Activated T-cell treated with anti-CD3 and anti-CD28 coated beads, Interleukin-2, amount 50 U/mL, for 72 hours (primary cell): ENCODE data around the gene FCGR3B. TPM values are rescaled to one million over a fixed set of nuclear protein-coding genes. Genes with fewer than 3 reads are reported as not detected.
"Not testable (repeated sequence)": the region's sequence is repeated elsewhere in the genome, so short reads cannot be mapped to it uniquely, and the experiment has no call there.

Experiments used
- ATAC-seq, 2 donors: fragments of 150-1000 bp; cut with Tn5 transposase; replicated peaks in 1 of 2; 2 replicates each; pipeline ENCODE4 v1.10.0; 2021; ENCODE audit warnings: moderate library complexity in 2 of 2, mild to moderate bottlenecking in 1 of 2
- DNase-seq, 2 donors: peaks; one replicate each; pipeline ENCODE4 v3.0.0; 2021 to 2022; ENCODE audit warnings: mixed read lengths in 1 of 2
- H3K27ac Mint-ChIP-seq: one replicate; pipeline ENCODE4 v1.8.0; 2022; ENCODE audit warnings: mild to moderate bottlenecking, moderate library complexity, mixed read lengths
- H3K27me3 Mint-ChIP-seq: one replicate; pipeline ENCODE4 v1.8.0; 2022; ENCODE audit warnings: low read depth, mixed read lengths
- H3K36me3 Mint-ChIP-seq, 2 donors: one replicate each; pipeline ENCODE4 v1.8.0; 2022; ENCODE audit warnings: mixed read lengths in 2 of 2, mild to moderate bottlenecking in 1 of 2; ENCODE audit not compliant: insufficient read depth in 2 of 2
- H3K4me1 Mint-ChIP-seq: one replicate; pipeline ENCODE4 v1.8.0; 2022; ENCODE audit warnings: low read depth, mixed read lengths
- H3K4me3 Mint-ChIP-seq, 2 donors: one replicate each; pipeline ENCODE4 v1.8.0; 2022; ENCODE audit warnings: mild to moderate bottlenecking in 2 of 2, mixed read lengths in 2 of 2, moderate library complexity in 2 of 2
- H3K9me3 Mint-ChIP-seq, 2 donors: one replicate each; pipeline ENCODE4 v1.8.0; 2022; ENCODE audit warnings: mixed read lengths in 2 of 2
- total RNA-seq, 2 donors: library from RNA; stranded (reverse); gene quantifications; one replicate each; pipeline ENCODE4 v1.2.3, GENCODE V29; 2022

The FCGR3B gene
- total RNA-seq, 2 donors from 2014 or later = 0.30 TPM; not detected in 1

- not testable (repeated sequence) for H3K27ac Mint-ChIP-seq, H3K4me1 Mint-ChIP-seq, ATAC-seq, H3K36me3 Mint-ChIP-seq, H3K27me3 Mint-ChIP-seq, H3K4me3 Mint-ChIP-seq, DNase-seq, H3K9me3 Mint-ChIP-seq
These were observed 48.1 kb downstream of the FCGR3B start for GRCh38 chr1:161582882-161583281.

DNA sequence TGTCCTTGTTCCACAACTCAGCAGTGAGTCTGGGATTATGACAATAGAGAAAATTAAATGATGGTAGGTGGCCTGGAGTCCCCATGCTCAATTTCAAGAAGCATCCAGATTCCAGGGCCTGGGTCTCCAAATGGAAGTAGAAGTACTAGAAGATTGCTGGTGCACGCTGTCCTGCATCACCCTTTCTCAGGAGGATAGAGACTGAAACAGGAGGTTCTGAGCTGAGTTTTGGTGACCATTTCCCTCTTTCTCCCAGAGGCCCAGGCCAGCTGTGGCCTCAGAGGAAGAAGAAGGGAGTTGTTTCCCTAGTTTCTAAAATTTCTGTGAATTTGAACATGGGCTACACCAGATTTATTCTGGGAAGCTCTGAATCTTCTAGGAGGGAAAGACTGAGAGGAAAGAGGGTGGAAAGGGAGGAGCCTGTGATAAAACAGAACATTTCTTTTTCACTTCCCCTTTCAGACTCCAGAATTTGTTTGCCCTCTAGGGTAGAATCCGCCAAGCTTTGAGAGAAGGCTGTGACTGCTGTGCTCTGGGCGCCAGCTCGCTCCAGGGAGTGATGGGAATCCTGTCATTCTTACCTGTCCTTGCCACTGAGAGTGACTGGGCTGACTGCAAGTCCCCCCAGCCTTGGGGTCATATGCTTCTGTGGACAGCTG is 50.0 kb downstream of the FCGR3B start:
- H3K4me1 Mint-ChIP-seq, H3K9me3 Mint-ChIP-seq, H3K27ac Mint-ChIP-seq, H3K36me3 Mint-ChIP-seq, ATAC-seq, H3K4me3 Mint-ChIP-seq, H3K27me3 Mint-ChIP-seq, DNase-seq: not testable (repeated sequence)

GRCh38 chr1:161579856-161580507 is 51.0 kb downstream of the FCGR3B start:
- H3K27me3 Mint-ChIP-seq, ATAC-seq, H3K27ac Mint-ChIP-seq: not testable (repeated sequence)

GRCh38 chr1:161576676-161577075 is 54.3 kb downstream of the FCGR3B start:
- DNase-seq, ATAC-seq, H3K27me3 Mint-ChIP-seq, H3K4me3 Mint-ChIP-seq, H3K36me3 Mint-ChIP-seq, H3K9me3 Mint-ChIP-seq, H3K4me1 Mint-ChIP-seq, H3K27ac Mint-ChIP-seq: not testable (repeated sequence)

More at GRCh38 chr1:161579856-161580507, 51.0 kb downstream of the FCGR3B start:
- H3K4me1 Mint-ChIP-seq, H3K4me3 Mint-ChIP-seq, DNase-seq, H3K36me3 Mint-ChIP-seq, H3K9me3 Mint-ChIP-seq: not testable (repeated sequence)

Other genes starting within 250 kb of the FCGR3B start
- gene FCGR2A, start 125.7 kb downstream of the FCGR3B start, total RNA-seq = under 1 TPM; 0.43 to 0.88 TPM
- gene HSPA6, start 106.6 kb downstream of the FCGR3B start, total RNA-seq = under 1 TPM; 0.24 to 0.53 TPM
- 1 to 10 TPM in 1 of 2 donors, under 1 TPM in 1; 0.38 to 1.5 TPM for gene FCGR3A, start 81.4 kb downstream of the FCGR3B start, total RNA-seq
- not detected for gene FCGR2B, start 32.0 kb upstream of the FCGR3B start, total RNA-seq
- under 1 TPM in 1 of 2 donors, not detected in 1; 0.30 TPM for gene FCRLA, start 76.1 kb upstream of the FCGR3B start, total RNA-seq
- gene FCRLB, start 90.4 kb upstream of the FCGR3B start, total RNA-seq = 1 to 10 TPM in 1 of 2 donors, under 1 TPM in 1; 0.43 to 1.2 TPM
- 10 to 100 TPM; 33.0 to 41.1 TPM for gene DUSP12, start 118.6 kb upstream of the FCGR3B start, total RNA-seq
- gene ATF6, start 135.1 kb upstream of the FCGR3B start, total RNA-seq = 10 to 100 TPM; 23.7 to 28.4 TPM